NCI-H1105 (cell line): Measurements from ENCODE around the gene DUSP16.
"Not testable (repeated sequence)": the region's sequence is repeated elsewhere in the genome, so short reads cannot be mapped to it uniquely, and the experiment has no call there.

Experiments used
- DNase-seq: peaks from one replicate; lab custom pipeline; 2025; lab: John Stamatoyannopoulos, UW

The DUSP16 gene, protein sequence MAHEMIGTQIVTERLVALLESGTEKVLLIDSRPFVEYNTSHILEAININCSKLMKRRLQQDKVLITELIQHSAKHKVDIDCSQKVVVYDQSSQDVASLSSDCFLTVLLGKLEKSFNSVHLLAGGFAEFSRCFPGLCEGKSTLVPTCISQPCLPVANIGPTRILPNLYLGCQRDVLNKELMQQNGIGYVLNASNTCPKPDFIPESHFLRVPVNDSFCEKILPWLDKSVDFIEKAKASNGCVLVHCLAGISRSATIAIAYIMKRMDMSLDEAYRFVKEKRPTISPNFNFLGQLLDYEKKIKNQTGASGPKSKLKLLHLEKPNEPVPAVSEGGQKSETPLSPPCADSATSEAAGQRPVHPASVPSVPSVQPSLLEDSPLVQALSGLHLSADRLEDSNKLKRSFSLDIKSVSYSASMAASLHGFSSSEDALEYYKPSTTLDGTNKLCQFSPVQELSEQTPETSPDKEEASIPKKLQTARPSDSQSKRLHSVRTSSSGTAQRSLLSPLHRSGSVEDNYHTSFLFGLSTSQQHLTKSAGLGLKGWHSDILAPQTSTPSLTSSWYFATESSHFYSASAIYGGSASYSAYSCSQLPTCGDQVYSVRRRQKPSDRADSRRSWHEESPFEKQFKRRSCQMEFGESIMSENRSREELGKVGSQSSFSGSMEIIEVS

GRCh38 chr12:12562585-12563261 is at the start of gene DUSP16:
DUSP16 (minus strand) TSS chr12:12562863; CDS start chr12:12521098, 41,765 bp downstream.
- DNase-seq, result peak; percentile 93

DNA sequence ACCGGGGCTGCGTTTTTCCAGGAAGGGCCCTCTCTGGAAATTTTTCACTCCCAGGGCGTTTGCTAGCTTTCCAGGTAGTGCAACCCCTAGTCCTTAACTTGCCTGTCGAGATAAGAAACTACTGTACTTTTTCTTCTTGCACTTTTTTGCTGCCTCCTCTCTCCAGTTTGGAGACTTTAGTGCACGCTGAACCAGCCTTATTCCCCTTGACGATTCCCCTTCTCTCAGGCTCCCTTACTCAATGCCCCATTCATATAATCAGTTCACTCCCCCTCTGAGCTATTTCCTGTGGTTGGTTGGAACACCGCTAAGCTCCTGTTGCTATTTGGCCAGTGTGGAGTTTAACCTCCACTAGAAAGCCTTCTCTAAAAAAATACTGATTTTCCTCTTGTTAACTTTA is 49.7 kb upstream of the DUSP16 start:
- peak; percentile 27 for DNase-seq

- DNase-seq, result peak; percentile 98
Measured at GRCh38 chr12:12611512-12612306, 49.0 kb upstream of the DUSP16 start, which contains the start of gene CREBL2. CREBL2 (plus strand) TSS chr12:12611876; CDS start chr12:12612173, 297 bp downstream.

DNA sequence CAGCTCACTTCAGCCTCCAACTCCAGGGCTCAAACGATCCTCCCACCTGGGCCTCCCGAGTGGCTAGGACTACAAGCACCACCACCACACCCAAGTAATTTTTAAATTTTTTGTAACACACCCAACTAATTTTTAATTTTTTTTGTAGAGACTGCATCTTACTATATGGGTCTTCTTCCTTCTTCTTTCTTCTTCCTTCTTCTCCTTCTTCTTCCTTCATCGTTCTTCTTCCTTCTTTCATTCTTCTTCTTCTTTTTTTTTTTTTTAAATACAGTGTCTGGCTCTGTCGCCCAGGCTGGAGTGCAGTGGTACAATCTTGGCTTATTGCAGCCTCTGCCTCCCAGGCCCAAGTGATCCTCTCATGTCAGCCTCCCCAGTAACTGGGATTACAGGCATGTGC is 48.0 kb upstream of the DUSP16 start:
- no peak for DNase-seq

- DNase-seq, result no peak
Measured at GRCh38 chr12:12609692-12610091, 47.0 kb upstream of the DUSP16 start.

DNA sequence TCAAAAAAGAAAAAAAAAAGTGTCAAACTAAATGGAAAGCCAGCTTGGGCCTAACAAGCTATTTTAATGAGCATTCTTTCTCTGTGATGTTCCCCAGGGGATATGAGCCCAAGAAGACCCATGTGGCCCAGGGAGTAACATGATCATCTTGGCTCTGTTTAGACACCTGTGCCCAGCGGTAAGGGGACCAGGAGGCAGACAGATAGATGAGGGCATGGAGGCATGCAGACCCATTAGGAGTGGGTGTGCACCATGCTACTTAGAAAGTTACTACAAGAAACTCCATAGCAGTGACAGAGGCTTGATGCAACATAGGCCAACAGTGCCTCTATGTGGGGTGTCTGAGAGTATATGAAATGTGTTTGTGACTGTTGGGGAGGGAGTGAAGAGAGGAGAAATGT is 45.9 kb upstream of the DUSP16 start:
- no peak for DNase-seq

- no peak for DNase-seq
Measured at GRCh38 chr12:12606781-12607589, 44.3 kb upstream of the DUSP16 start.

- DNase-seq, result no peak
Measured at GRCh38 chr12:12604740-12605139, 42.1 kb upstream of the DUSP16 start.

DNA sequence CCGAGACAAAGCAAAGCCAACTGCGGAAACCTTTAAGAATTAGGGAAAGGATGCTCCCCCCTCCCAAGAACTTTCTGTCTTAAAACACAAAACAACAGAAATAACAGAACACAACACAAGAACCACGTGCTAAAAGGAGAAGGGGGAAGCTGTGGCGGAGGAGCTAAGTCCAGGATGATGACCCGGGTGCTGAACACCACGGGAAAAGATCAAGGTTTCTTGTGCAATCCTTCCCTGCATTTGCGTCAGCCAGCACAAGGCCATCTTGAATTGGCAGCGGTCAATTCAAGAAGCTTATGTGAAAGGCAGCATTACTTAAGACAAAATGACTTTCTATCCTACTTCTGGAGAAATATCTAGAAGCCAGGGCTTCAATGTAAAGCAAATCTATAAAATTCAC is 38.0 kb upstream of the DUSP16 start:
- no peak for DNase-seq

DNA sequence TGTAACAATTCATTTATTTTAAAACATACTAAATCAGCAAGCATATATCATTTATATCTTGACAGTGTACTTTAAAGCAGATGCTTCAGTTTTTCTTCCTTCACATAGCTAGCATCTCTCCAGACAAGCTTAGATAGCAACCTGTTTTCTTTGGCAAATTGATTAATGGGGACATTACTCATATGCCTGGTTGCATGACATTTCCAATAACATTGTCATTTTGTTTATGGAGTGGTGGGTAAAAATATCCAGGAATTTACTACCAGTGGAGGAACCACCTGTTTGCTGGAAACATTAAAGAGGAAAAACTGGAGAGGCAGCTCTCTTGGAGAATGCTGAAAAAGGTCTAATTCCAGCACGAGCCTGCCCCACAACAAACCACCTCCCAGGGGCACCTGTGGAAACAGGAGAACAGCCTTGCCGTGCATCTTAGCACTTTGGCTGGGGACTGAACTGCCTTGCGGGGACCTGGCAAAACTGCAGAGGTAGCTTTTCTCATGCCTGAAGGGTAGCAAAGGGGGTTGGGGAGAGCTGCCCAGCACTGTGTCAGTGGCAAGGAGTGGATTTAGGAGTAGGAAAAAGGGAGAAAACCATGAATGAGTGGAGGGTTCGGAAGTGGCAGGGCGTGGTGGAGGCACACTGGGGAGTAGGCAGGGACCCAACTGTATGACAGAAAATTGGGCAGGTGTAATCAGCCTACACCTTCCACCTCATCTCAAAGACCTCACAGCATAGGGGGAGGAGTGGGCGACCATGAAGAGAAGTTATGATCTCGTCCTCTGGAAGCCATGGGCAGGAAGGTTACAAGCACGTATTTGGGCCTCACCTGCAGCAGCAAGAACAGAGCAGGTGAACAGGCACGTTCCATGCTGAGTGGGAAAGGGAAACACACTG is 37.3 kb upstream of the DUSP16 start:
- DNase-seq, result no peak

DNA sequence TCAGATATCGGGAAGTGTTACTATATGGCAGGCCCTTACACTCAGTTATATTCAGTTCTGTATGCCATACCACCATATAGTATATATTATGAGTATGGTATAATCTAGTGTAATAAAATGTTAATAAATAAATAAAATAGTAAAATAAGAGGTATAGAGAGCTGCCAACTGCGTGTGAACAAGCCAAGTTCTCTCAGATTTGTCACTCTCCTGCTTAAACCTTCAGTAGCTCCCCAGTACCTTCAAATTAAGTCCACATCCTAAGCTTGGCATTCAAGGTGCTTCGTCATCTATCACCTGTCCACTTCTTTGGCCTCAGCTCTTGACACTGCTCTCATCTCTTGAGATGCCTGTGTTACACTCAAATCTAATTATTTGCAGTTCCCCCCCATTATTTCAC is 36.2 kb upstream of the DUSP16 start:
- no peak for DNase-seq

DNA sequence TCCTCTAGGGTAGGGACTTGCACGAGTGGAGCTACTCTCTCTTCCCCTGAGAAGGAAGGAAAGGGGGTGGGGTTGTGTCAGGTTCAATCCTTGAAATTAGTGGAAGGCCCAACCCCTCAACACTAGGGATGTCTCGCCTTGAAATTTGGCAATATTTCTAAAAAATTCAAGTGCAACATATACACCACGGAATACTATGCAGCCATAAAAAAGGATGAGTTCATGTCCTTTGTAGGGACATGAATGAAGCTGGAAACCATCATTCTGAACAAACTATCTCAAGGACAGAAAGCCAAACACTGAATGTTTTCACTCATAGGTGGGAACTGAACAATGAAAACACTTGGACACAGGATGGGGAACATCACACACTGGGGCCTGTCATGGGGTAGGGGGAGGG is 33.9 kb upstream of the DUSP16 start:
- DNase-seq, result not testable (repeated sequence)

DNA sequence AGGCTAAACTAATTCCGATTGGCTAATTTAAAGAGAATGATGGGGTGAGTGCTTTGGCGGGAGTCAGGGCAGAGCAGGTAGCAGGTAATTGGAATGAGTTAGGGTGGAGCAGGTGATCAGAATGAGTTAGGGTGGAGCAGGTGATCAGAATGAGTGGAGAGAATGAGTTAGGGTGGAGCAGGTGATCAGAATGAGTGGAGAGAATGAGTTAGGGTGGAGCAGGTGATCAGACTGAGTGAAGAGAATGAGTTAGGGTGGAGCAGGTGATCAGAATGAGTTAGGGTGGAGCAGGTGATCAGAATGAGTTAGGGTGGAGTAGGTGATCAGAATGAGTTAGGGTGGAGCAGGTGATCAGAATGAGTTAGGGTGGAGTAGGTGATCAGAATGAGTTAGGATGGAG is 33.3 kb upstream of the DUSP16 start:
- not testable (repeated sequence) for DNase-seq

- no peak for DNase-seq
Measured at GRCh38 chr12:12592930-12593329, 30.3 kb upstream of the DUSP16 start.

- no peak for DNase-seq
Measured at GRCh38 chr12:12590961-12591360, 28.3 kb upstream of the DUSP16 start.

DNA sequence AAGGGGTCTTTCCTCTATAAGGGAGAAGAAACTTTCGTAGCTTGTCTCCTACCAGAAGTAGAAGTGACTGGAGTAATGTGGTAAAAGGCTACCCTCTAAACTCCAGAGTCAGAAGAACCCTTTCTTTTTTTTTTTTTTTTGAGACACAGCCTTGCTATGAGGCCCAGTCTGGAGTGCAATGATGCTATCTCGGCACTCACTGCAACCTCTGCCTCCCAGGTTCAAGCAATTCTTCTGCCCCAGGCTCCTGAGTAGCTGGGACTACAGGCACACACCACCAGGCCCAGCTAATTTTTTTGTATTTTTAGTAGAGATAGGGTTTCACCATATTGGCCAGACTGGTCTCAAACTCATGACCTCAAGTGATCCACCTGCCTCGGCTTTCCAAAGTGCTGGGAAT is 25.8 kb upstream of the DUSP16 start:
- not testable (repeated sequence) for DNase-seq

DNA sequence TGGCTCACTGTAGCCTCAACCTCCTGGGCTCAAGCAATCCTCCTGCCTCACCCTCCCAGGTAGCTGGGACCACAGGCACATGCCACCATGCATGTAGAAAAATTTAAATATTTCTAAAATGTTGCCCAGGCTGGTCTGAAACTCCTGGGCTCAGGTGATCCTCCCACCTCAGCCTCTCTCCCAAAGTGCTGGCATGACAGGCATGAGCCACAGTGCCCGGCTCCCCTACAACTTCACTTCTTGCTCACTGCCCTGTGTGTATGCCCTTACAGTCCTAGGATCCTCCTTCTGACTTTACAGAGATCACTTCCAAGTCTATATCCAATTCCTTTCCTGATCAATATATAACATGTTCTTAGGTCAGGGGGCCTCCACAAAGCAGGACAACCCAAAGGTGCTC is 25.2 kb upstream of the DUSP16 start:
- DNase-seq, result no peak

GRCh38 chr12:12586879-12587675 is 24.4 kb upstream of the DUSP16 start:
- DNase-seq, result no peak
